GM12865 (cell line): ENCODE results near the gene NPAS4.
A peak's percentile ranks its signal among the peaks of the same experiment; 100 is the strongest.

Experiments used
- DNase-seq: peaks from one replicate; pipeline ENCODE4 v3.0.0; 2010; ENCODE audit warnings: low read depth
- H3K4me3 ChIP-seq: 2 replicates; pipeline ENCODE4 v1.5.1; 2011; ENCODE audit warnings: mild to moderate bottlenecking, low read depth, low read length, control low read depth
- CTCF ChIP-seq: IDR thresholded peaks from 2 replicates; pipeline ENCODE4 v1.5.1; 2011; ENCODE audit warnings: low read length, control low read depth, low read depth, inconsistent platforms; ENCODE audit not compliant: insufficient read depth; ENCODE audit errors: missing control alignments

NPAS4 gene

GRCh38 chr11:66388780-66389386 is 32.0 kb upstream of the NPAS4 start:
- no peak overlapping the region for H3K4me3 ChIP-seq
- TF ChIP-seq CTCF, result peak; percentile 83
- peak; percentile 82 for DNase-seq

DNA sequence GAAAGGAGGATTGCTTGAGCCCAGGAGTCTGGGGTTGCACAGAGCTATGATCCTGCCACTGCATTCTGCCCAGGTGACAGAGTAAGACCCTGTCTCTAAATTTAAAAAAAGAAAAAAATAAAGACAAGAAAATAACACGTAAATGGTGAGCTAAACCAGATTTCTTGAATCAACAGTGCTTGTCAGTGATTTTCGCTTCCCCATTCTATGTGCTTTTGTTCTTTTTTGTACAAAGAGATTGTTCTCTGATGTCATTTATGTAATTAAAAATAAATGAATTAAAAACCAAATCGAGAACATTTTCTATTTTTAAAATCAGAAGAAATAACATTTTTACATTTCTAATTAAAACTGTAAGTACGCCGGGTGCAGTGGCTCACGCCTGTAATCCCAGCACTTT is 29.5 kb upstream of the NPAS4 start:
- H3K4me3 ChIP-seq, result no peak overlapping the region
- no peak for TF ChIP-seq CTCF
- no peak for DNase-seq

GRCh38 chr11:66393954-66394353 is 26.9 kb upstream of the NPAS4 start:
- no peak overlapping the region for H3K4me3 ChIP-seq
- no peak for DNase-seq
- TF ChIP-seq CTCF, result no peak

DNA sequence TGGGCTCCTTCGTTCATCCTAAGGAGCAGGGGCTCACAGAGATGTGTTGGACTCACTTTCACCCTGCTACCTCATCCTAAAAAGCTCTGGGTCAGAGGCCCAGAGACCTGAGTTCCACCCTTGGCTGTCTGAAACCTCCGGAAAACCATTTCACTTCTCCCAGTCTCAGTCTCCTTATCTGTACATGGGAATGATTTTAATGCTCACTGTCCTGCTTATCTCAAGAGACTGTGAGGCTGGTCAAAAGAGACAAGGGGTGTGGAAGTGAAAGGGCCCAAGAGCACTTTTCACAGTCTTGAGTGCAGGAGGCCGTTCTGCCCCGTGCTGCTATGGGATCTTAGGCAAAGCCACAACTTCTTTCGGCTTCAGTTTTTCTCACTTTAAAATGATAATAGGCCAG is 13.2 kb upstream of the NPAS4 start:
- no peak for TF ChIP-seq CTCF
- no peak for DNase-seq
- no peak overlapping the region for H3K4me3 ChIP-seq

GRCh38 chr11:66408488-66409214 is 12.2 kb upstream of the NPAS4 start:
- H3K4me3 ChIP-seq, result no peak overlapping the region
- TF ChIP-seq CTCF, result peak; percentile 100
- DNase-seq, result peak; percentile 92

GRCh38 chr11:66409226-66409625 is 11.6 kb upstream of the NPAS4 start:
- H3K4me3 ChIP-seq, result no peak overlapping the region
- no peak for TF ChIP-seq CTCF
- no peak for DNase-seq
